NCI-H460 (cell line): Measurements from ENCODE around the gene PIGA. TPM values are rescaled to one million over a fixed set of nuclear protein-coding genes. Genes with fewer than 3 reads are reported as not detected.
A peak's percentile ranks its signal among the peaks of the same experiment; 100 is the strongest.

ENCODE experiments used
- DNase-seq: peaks from one replicate; pipeline ENCODE4 v3.0.0-alpha.2; 2016; ENCODE audit warnings: low read depth; ENCODE audit errors: extremely low read depth
- polyA plus RNA-seq: library from polyadenylated mRNA; depleted of rRNA; stranded (reverse); fragments of >200 nt; gene quantifications from 2 replicates; pipeline ENCODE4 v1.2.3, GENCODE V29; 2014; cell fraction: nucleus; rRNA removed
- total RNA-seq: library from RNA; depleted of rRNA; stranded (reverse); fragments of >200 nt; shearing (Covaris generic); gene quantifications from 2 replicates; pipeline ENCODE4 v1.2.3, GENCODE V29; 2014; rRNA removed

The PIGA gene, protein sequence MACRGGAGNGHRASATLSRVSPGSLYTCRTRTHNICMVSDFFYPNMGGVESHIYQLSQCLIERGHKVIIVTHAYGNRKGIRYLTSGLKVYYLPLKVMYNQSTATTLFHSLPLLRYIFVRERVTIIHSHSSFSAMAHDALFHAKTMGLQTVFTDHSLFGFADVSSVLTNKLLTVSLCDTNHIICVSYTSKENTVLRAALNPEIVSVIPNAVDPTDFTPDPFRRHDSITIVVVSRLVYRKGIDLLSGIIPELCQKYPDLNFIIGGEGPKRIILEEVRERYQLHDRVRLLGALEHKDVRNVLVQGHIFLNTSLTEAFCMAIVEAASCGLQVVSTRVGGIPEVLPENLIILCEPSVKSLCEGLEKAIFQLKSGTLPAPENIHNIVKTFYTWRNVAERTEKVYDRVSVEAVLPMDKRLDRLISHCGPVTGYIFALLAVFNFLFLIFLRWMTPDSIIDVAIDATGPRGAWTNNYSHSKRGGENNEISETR
- 19.9 and 23.9 TPM in 2 replicates for total RNA-seq
- polyA plus RNA-seq = 16.1 and 26.2 TPM in 2 replicates

DNA sequence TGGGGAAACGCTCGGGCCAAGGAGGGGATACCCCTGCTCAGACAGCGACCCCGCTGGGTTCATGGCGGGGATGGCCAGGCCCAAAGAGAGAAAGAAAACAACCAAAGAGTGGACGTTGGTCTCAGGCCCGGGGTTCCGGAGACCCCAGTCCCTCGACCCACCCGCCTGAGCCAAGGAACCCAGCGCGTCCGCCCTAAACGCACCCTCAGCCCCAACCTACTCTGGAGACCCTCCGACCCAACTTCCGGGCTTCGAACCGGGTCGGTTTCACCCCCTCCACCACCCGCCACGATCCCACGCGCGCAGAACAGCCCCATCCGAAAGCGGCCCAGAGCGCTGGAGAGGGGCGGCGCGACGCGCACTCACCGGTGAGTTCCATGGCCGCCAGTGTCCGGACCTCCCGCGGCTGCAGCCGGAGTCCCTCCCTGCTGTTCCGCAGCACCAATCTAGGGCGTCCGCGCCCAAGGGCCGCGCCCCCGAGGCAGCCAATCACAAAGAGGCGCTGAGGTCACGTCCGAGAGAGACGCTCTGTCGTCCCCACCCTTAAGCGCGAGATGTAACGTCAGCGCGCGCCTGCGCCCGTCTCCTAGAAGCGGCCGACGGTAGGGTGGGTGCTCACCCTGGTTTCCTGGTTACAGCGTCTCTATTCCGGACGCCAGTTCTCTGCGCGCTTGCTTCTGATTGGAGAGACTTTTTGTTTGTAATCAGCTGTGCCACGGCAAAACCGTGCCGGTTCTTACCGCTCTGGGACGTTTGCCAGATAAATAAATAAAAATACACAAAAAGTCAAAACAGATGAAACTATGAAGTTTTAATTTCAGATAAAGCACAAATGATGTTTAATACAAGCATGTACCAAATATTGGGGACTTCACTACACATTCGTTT lies at the start of gene PIGA:
Gene PIGA (minus strand): TSS at position 389 of the 888 bp plus-strand sequence. CDS start 3,593 bp downstream, outside the sequence.
- DNase-seq = peak; percentile 96

DNA sequence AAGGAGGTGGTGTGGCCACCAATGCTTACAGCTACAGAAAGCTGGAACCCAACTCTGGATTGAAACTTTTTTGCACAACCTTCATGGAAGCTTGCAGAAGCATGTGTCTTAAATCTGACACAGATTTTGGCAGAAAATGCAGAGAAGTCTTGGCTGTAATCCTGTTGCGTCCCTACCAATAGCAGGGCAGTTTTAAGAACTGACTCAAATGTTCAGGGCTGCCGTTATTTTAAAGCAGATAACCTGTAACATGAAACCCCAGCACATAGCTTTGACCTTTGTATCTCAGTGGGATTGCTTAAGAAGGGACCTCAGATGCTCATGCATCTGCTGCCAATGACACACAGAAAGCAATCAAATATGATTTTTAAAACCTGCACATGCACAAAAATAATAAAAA lies 49.0 kb upstream of the PIGA start, which contains the start of gene VEGFD:
Gene VEGFD (minus strand): TSS at position 110 of the 400 bp plus-strand sequence. CDS start 467 bp downstream, outside the sequence.
- DNase-seq = no peak

DNA sequence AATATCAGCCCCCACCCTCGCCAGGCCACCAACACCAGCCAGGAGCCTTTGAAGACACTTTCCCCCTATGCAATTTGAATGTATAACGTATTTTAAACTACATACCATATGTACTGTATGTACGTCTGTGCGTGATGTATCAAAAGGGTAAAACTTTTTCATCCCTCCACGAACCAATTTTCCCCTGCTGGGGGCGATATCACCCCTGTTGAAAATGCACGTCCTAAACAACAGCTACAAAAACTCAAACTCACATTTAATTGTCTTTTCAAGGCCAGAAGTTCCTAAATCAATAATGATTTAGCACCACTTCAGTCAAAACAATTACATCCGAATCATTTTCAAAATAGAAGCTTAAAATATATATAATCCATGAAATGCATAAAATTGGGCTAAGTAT lies 47.5 kb upstream of the PIGA start:
- no peak for DNase-seq

DNA sequence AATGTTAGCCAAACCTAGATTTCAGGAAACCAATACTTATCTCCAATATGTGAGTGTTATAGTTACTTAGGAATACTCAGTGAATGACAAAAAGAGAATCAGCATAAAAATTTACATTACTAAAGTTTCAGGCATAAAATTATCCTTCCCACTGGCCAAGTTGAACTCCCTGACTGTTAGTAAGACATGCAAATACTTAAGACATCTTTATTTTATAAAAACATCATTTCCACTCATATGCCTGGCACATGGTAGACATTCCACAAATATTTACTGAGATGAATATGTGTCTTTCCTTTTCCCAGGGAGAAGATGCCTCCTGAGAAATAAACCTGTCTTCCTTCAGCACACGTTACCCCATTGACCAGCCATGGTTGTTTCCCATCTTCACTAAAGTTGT lies 41.6 kb upstream of the PIGA start:
- no peak for DNase-seq

DNA sequence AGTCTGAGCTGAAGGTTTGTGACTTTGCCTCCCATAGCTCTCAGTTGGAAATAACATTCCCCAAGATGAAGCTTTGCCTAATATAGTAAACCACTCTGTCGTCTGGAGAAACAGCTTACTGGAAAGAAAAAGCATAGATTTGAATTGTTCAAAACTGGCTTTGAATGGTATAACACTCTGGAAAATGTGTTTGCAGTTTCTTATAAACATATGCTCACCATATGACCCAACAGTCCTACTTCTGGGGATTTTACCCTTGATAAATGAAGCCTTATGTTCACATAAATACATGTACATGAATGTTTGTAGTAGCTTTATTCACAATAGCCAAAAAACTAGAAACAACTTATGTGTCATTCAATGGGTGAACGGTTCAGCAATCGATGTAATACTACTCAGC lies 38.7 kb upstream of the PIGA start:
- DNase-seq = no peak

DNA sequence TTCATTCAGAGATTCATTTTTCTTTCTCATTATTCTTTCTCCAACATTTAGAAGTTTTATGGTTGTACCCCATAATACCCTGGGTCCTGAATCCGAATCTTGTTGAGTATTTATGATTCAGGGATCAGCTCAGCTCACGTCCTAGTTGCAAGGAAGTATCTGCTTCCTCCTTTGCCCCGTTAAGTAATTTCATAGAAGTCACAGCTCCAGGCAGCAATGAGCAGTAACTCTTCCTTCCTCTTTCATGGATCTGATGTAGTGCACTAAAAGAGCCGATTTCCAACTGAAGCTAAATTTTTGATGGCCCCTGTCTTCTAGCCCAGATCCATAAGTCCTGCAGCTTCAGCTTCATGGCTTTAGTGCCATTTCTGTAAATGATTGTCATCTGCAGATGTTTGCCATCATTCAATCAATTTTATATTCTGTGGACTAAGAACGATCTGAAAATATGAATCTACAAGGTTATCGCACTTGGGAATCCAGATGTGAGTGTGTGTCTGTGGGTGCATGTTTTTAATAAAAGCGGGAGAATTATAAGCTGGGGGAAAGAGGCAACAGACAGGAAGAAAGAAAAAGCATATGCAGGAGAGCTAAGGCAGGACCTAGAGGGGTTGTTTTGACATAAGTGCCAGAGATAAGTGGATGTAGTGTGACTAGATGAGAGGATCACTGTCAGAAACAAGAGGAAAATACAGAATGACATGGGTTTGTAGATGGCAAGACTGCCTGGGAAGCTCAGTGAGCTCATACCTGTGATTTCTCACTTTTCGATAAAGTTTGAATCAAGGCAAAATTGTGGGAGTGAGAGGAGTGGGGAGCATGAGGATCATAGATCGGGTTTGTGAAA lies 31.4 kb upstream of the PIGA start:
- no peak for DNase-seq

DNA sequence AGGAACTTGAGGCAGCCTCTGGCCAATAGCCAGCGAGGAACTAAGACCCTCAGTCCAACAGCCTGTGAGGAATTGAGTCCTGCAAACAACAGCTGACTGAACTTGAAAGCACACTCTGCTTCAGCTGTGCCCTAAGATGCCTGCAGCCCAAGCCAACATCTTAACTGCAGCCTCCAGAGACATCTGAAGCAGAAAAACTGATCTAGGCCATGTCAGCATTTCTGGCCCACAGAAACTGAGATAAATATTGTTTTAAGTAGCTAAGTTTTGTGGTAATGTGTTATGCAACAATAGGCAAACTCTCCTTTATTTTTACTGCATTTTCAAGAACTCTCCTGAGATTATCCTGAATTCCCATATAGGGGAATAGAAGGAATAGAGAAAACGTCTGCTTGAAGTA lies 24.4 kb upstream of the PIGA start:
- DNase-seq = no peak

DNA sequence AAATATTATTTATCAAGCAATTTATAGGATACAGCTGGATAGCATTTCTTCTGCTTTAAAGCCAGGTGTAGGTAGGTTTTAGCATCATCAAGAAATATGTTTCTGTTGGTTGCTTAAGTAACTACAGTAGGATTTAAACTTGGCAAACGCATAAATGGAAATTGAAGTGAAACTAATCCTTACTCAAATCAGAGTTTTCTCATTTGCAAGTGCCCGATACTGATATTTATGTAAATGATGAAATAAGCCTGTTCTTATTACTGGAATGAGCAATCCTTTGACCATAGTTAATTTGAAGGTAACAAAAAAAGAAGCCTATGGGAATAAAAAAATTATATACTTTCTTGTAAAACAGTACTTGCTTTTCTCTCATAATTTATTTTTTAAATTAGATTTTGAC lies 23.2 kb upstream of the PIGA start:
- DNase-seq = no peak

DNA sequence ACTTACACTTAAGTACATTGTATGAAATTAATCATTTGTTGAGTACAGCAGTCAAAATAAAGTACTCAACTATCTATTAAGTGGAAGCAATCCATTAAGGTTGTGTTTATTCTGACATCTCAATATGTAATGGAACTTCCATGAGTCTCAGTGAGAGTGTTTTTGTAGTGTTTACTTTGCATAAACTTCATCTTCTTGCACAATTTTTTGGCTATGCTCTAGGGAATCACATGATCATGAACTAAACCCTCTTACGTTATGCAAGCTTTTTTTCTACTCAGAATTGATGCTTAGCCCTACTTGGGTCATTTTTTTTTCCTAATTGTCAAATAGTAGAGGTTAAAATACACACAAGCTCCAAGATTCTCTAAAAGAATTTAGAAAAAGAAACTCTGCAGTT lies 21.1 kb upstream of the PIGA start:
- DNase-seq = no peak

DNA sequence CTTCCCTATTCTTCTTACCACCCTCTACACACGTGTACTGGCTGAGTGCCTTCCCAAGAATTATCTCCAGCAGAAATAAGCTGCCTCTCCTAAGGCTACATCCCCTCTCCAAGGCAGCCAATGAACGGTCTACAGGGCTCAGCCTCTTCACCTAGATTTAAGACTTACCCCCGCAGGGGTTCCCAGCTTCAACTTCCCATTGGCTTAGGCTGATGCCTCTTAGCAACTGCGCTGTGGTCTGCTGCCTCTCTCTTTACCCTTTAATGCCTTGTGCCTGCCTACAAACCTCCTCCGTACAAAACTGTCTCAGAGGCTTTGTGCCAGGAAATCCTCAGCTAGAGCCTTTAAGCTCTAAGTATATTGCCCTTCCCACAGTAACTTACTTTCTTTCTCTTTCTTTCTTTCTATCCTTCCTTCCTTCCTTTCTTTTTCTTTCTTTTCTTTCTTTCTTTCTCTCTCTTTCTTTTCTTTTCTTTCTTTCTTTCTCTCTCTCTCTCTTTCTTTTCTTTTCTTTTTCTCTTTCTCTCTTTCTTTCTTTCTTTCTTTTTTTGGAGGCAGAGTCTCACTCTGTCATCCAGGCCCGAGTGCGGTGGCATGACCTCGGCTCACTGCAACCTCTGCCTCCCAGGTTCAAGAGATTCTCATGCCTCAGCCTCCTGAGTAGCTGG lies 15.1 kb upstream of the PIGA start:
- DNase-seq = no peak

DNA sequence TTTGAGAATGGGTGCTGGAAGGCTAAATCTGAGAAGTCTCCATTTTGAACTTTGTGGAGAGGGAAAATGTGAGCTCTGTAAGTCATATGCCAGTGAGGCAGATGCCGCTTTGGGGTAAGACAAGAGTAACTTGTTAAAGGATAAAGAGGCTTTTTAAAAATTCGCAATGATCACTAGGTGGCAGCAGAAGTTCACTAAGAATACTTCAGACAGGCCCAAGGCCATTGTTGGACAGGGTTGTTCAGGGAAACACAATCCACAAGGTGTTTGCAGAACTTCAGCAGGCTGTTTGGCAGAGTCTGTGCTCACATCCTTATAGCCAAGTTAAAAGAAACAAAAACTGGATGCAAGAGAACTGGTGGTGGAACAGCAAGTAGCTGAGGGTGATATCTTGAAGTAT lies 13.7 kb upstream of the PIGA start:
- peak; percentile 44 for DNase-seq

DNA sequence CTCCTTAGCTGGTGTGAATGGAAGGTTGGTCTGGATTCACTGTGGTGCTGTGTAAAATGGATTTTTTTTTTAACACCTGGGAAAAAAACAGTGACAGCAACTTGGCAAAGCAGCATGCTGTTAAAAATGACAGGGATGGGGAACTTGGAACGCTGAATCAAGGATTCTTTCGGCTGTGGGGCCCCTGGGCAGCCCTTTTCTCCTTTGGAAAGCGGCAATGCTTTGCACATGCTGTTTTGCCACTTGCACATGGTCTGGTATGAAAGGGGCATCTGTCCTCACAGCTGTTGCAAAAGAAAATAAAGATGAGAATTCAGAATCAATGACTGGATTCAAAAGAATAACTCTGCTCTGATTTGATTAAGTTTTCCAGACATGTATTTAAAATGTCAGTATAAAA lies 10.7 kb upstream of the PIGA start:
- no peak for DNase-seq

DNA sequence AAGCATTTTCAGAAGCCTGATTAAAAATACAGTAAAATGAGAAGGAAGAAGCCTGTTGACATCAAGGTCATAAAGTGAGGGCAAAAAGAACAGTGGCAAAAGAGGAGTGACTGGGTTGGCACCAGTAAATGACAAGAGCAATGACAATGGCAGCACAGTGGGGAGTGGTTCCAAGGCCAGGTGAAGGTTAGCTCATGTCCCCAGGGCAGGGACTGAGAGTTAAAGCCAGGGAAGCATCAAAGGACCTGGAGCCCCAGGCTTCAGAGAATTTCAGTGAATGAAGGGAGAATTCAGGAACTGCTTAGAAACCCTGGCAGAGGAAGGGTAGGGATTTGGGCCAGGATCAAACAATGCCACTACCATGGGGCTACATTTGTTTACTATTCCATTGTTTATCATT lies 8.8 kb upstream of the PIGA start:
- no peak for DNase-seq

DNA sequence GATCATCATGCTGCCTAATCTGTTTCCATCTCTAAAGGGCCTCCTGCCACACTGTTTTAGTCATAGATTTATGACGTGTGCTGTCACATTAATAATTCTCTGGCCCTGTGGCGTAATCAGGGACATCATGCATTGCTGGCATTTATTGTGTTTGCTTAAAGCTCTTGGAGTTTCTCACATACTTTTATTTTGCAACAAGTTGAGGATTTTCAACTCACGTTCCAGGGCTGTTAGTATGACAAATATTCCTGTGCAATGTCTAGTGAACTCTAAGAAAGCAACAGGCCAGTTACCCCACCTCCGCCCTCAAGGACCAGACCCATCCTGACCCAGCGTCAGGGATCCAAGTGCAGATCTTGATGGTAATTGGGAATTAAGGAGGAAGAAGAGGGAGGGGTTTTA lies 7.8 kb upstream of the PIGA start:
- DNase-seq = peak; percentile 41

DNA sequence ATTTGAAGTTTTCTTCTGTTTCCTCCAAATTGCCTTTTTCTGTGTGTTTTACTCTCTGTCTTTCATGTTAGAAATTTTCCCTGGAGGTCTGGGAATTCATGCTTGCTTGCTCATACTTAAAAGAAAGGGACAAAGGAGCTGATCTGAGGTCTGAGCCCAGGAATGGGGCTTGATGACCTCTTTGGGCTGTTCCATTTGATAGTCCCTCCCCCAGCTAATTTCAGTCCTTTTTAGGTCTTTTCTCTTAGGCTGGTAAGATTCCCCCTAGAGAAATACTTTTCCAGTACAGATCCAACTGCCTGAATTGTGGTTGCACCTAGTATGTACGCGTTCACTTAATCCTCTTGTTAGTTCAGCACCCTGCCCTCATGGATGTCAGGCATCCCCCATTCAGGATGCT lies 5.5 kb upstream of the PIGA start:
- DNase-seq = no peak

DNA sequence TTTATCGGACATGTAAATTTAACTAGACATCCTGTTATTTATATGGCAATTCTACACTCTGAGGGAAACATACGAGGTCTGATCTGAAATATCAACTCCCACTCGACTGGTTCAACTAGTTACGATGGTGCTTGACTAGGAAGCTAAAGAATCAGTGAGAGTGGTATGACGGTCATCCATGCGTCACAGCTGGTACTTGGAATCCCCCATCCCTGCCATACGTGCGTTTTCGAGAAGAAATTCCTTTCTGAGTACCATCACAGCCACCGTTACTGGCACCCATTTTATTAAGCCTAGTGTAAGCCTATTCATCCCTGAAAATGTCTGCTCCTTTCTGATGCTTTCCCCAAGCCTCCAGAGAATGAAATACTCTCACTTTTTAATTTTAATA lies 695 bp upstream of the PIGA start:
- peak; percentile 3 for DNase-seq

DNA sequence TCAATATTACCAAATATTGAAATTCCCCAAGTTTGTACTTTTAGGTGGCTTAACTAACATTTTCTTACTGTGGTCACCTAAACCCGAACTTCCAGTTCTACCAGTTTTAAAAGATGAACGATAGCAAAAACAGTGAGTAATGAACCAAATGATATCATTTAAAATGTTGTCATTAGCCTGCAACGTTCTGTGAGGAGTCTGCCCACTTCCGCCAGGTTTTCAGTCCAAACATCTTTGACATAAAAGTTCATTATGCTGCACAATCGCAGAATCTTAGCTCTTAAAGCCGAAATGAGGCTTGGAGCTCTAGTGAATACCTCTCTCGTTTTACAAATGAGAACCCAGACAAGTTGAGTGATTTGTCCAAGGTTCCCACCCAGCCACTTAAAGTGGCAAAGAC lies 762 bp downstream of the PIGA start:
- no peak for DNase-seq

DNA sequence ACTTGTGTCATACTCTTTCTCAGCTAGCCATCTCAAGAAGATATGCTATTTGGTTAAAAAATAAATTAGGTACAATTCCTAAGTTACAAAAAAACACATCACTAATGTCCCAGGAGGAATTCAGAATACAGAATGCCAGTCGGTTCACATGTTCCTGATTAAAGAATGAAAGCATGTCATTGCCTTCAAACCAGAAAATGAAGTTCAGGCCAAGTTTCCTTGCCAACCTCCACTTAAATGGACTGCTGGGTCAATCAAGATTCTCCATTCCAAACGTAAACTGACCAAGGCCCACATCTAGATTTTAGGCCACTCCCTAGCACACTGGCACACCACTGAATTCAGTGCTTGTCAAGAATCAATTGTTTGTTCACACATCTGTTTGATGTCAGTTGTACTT lies 6.5 kb downstream of the PIGA start:
- DNase-seq = no peak

DNA sequence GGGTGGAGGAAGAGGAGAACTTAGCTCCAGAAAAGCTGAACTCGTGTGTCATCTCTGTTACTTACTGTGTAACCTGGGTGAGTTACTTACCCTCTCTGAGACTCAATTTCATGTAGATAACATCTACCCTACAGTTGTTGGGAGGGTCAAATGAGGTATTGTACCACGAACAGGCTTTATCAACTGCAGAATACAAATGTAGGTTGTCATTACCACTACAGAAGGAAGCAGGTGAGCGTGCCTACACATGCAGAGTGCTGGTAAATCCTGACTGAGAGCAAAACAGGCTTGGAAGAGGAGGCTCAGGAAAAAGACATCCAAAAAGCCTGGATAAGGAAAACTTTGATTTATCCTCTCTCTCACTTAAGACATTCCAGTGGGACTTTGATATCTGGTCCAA lies 7.2 kb downstream of the PIGA start:
- DNase-seq = no peak

DNA sequence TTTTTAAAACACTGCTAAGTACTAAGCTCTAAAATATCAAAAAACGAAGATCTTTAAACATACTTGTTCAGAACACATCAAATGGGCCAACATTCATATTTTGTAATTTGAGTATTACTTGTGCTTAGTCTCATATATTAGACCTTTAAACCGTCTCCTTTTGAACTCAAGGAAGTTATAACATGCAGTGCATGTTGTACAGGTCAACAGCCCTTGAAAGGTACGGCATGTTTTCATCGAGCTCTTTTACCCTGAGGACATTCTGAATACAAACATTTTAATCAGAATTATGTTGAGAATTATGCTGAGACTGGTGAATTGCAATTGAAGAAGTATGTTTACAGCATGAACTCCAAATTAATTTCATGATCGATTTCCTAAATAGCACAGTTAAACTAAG lies 12.9 kb downstream of the PIGA start:
- DNase-seq = no peak
